GM21526 (cell line): Measurements from ENCODE around the gene FGF9.

Source experiments
- ATAC-seq: cut with Tn5 transposase; IDR thresholded peaks from one replicate; pipeline ENCODE4 v1.9.1; 2021; ENCODE audit warnings: moderate library complexity; ENCODE audit not compliant: unreplicated experiment, low FRiP score

The FGF9 gene

GRCh38 chr13:21703846-21704245 is 33.0 kb downstream of the FGF9 start:
- ATAC-seq = no peak

DNA sequence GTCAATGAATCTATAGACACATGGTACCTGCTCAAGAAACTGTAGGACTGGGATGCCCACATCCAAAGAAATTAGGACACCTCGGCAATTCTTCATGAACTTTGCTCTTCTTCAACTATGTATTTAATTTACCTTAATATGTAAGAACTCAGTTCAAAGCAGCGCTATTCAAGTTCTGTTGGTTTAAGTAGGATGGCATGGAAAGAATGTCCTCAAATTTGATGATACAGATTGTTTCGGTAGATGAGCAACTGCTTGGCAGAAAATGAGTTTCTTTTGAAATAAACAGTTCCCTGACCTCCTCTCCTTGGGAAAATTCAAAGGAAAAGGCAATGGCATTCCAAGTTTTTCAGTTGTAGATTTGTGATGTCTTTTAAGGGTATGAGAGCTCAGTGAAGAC is 36.7 kb downstream of the FGF9 start:
- ATAC-seq = no peak

GRCh38 chr13:21709697-21710096 is 38.8 kb downstream of the FGF9 start:
- ATAC-seq = no peak

GRCh38 chr13:21710163-21710562 is 39.3 kb downstream of the FGF9 start:
- no peak for ATAC-seq

- ATAC-seq = no peak
Measured at GRCh38 chr13:21717817-21718216, 46.9 kb downstream of the FGF9 start.

- no peak for ATAC-seq
Measured at GRCh38 chr13:21719463-21719862, 48.6 kb downstream of the FGF9 start.

GRCh38 chr13:21723807-21724505 is 53.1 kb downstream of the FGF9 start:
- no peak for ATAC-seq

GRCh38 chr13:21730186-21730880 is 59.5 kb downstream of the FGF9 start:
- no peak for ATAC-seq

DNA sequence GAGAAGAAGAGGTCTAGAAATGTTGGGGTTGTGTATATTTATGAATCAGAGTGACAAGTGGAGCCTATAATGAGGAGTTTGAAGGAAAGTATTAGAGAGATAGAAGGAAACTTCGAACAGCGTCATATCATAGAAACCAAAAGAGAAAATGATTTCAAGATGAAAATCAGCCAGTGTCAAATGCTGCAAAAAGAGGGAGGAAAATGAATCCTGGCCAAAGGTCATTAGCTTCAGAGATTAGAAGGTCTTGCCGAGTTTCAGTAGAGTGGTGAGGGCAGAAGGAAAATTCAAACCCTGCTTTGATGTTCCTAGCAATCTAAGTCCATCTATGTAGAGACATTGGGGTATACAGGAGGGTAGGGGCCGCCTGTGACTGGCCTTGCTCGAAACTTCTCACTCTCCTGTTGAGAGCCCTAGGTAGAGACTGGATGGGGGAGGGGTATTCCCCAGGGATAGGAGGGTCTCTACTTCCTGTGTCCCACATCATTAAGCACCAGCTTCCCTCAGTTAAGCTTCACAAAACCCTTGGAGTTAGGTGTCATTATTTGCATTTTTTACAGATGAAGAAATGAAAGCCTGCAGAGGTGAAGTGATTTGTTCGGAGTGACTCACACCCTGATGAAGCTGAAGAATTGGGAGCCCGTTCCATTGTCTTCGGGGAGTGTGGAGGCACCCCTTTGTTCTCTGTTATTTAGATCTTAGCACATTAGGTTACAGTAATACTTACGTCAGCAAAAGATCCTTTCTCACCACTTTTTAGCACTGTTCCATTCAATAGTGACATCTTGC is 62.8 kb downstream of the FGF9 start:
- no peak for ATAC-seq

DNA sequence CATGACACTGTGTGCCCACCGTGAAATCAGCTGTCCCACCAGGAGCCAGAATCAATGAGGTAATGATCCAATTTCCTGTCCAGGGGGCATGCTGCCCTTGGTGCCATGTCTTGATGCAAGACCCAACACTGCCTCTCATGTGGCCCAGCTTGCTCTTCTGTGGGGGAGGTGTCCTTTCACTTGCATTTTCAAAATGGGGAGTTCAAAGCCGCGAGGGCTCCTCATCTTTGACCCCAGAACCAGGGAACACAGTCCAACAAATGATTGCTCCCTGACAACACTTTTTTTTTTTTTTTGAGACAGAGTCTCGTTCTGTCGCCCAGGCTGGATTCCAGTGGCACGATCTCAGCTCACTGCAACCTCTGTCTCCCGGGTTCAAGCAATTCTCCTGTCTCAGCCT is 64.1 kb downstream of the FGF9 start:
- ATAC-seq = no peak

DNA sequence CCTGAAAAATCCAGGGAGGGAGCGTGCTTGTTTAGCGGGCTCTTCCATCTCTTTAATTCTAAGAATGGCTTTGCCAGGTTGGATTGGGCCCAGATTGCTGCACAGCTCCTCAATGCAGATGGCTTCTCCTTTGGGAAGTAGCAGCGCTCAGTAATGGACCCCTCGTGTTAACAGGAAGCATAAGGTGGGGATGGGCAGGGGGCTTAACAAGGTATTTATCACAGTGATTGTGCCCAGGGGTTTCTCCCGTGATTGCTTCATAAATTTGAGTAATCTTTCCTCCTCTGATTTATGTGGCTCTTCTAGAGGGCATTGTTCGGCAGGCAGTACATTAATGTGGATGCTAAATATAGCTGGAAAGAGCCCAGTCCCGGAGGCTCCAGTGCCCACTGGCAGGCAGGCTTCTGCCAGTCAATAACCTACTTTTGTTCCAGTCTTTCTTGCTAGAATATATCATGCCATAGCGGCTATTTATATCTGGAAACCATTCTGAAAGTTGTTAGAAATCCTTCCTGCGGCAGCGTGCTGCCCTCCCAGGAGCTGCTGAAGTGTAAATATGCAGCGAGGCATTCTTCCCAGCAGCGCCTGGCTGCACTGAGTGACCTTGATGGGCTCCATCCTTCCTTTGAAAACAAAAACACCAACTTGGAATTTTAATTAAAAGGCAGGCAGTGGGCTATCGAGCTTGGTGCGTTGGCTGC is 65.0 kb downstream of the FGF9 start:
- ATAC-seq = no peak

GRCh38 chr13:21736926-21737325 is 66.1 kb downstream of the FGF9 start:
- ATAC-seq = no peak

- ATAC-seq = no peak
Measured at GRCh38 chr13:21738630-21739029, 67.8 kb downstream of the FGF9 start.

GRCh38 chr13:21739771-21740170 is 68.9 kb downstream of the FGF9 start:
- ATAC-seq = no peak

GRCh38 chr13:21741396-21741979 is 70.6 kb downstream of the FGF9 start:
- no peak for ATAC-seq

- ATAC-seq = no peak
Measured at GRCh38 chr13:21742096-21742495, 71.2 kb downstream of the FGF9 start.

- ATAC-seq = no peak
Measured at GRCh38 chr13:21744149-21744548, 73.3 kb downstream of the FGF9 start.

DNA sequence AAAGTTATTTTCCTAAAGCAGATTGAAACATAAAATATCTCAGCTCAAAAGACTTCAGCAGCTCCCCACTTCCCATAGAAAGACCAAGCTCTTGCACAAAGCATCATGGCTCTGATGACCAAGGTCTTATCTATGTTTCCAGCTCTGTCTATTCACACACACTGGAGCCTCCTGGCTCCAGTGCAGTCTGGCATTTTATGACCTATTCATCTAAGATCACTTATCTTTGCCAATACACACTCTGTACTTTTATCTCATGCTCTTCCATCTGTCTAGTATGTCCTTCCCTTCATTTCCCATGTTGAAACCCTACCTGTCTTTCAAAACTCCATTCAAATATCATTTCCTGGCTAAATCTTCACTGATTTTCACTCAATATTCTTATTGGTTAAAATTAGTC is 74.4 kb downstream of the FGF9 start:
- no peak for ATAC-seq

- no peak for ATAC-seq
Measured at GRCh38 chr13:21747456-21747855, 76.6 kb downstream of the FGF9 start.

GRCh38 chr13:21748166-21748565 is 77.3 kb downstream of the FGF9 start:
- no peak for ATAC-seq

GRCh38 chr13:21749410-21749809 is 78.5 kb downstream of the FGF9 start:
- ATAC-seq = no peak
